CD4-positive, alpha-beta T cell treated with Interleukin-6 at 100 ng/mL for 8 hours (primary cell): ENCODE results near the gene JPT1.

Experiments
- DNase-seq: peaks from one replicate; pipeline ENCODE4 v3.0.0-alpha.2; 2020; ENCODE audit warnings: mixed read lengths, low spot score

Gene JPT1

DNA sequence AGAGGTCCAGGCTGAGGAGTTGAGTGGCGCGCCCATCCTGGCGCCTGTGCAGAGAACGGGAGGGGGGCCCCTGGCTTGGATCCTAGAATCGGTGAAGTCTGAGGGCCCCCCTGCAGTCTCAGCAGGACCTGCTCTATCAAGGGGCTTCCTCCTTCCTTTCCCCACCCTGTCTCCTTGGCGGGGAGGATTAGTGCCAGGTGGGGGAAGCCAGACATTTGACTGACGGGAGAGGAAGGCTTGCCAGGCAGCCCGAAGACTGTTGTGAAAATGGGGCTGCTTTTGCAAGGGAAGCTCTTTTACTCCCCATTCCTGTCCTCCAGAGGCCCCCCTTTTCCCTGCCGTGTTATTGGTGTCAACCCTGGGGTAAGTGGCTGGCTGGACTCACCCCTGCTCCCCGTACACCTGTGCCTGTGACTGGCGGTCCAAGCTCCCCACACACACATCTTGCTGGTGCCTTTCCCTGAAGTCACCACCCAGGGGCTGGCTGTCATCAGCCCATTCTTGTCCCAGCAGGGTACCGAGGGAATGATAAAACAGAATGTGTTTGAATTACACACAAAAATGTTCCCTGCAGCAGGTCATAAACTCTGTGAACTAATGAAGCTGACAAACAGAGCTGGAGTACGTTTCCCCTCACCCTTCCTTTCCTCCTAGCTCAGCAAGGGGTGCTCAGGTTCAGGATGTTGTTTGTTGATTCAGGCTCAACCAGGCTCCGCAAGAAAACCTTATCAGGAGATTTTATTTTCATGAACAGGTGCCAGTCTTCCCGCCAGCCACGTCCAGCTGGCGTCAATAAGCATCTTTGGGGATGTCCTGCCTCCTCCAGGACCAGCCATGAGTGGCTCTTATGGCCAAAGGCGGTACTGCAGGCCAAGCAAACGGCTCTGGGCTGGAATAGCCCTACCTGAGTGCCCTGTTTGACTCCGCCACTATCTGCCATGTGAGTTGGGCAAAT is 48.9 kb downstream of the JPT1 start:
- DNase-seq, result no peak

DNA sequence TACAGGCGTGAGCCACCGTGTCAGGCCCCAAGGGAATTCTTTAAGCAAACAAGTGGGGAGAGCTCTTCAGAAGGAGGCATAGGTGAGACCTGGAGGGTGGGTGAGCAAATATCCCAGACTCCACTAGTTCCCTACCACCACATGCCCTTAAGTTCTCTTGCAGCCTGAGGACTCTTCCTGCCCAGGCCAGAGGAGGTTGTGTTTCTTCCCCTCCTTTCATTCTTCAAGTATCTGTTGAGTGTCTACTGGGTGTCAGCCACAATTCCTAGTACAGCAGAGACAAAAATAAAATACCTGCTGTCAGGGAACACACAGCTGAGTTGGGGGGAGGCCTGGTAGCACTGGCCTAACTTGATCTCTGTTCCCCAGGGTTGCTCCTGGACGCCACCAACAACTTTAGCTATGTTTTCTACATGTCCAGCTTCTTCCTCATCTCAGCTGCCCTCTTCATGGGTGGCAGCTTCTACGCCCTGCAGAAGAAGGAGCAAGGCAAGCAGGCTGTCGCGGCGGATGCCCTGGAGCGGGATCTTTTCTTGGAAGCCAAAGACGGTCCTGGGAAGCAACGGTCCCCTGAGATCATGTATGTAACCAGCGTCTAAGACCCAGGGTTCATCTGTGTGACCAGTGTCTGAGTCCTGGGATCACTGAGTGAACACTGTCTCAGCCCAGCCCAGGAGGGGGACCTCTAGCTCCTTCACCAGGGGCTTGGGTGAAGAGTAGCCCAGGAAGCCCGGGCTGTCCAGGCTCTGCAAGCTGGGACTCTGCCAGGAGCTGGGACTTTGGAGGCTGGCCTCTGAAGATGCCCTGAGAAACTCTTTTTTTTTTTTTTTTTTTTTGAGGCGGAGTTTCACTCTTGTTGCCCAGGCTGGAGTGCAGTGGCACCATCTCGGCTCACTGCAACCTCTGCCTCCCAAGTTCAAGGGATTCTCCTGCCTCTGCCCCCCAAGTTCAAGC is 50.4 kb downstream of the JPT1 start:
- DNase-seq, result no peak

DNA sequence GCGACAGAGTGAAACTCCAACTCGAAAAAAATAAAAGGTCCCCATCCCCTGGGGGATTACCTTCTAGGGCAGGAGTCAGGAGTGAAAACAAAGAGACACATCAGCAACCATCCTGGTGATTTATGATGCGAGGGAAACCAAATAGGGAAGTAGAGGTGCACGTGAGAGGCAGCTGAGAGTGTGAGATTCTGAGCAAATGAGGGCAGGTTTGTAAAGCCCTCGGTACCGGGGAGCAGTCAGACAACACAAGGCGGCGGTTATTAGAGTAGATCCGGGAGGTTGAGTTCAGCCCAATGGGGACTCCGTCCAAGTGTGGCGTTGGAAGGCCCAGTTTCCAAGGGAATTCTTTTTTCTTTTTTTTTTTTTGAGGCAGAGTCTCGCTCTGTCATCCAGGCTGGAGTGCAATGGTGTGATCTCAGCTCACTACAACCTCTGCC is 51.9 kb downstream of the JPT1 start:
- DNase-seq, result no peak

DNA sequence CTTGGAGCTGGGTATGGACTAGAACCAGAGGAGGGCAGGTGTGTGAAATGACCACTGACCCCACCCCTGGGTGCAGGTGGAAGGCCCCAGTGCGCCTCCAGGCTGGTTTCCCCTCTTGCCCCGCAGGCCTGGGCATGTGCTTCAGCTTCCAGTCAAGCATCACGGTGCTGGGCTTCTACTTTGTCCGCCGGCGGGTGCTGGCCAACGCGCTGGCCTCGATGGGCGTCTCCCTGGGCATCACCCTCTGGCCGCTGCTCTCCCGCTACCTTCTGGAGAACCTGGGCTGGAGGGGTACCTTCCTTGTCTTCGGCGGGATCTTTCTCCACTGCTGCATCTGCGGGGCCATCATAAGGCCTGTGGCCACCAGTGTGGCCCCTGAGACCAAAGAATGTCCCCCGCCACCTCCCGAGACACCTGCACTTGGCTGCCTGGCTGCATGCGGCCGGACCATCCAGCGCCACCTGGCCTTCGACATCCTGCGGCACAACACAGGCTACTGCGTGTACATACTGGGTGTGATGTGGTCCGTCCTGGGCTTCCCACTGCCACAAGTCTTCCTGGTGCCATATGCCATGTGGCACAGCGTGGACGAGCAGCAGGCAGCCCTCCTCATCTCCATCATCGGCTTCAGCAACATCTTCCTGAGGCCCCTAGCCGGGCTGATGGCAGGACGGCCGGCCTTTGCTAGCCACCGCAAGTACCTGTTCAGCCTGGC is 54.3 kb downstream of the JPT1 start:
- no peak for DNase-seq

DNA sequence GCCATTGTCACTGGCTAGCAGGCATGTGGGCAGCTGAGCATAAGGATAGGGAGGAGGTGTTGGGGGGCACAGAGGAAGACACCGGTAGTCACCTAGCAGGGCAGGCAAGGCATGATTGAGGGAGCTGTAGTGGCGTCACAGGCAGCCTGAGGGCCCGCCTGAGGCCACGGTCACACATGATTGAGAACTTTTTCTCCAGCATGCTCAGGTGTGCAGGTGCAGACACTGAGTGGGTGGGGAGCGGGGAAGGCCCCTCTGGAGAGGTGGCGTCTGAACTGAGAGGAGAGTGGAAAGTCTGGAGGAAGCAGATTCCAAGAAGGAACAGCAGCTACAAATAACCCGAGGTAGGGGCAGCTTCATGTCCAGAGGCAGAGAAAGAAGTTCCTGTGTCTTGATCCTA is 55.5 kb downstream of the JPT1 start:
- no peak for DNase-seq

DNA sequence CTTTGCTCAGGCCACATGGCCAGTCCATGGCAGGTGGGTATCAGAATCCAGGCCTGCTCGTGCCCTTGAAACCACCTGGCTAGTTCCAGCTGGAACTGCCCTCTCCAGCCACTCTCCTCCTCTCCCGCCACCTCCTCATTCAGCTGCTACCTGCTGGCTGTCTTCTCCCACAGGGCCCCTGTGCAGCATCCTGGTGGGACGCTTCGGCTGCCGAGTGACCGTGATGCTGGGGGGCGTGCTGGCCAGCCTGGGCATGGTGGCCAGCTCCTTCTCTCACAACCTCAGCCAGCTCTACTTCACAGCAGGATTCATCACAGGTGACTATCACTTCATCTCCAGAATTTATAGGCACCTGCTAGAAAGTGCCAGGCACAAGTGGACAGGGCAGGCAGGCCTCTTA is 56.4 kb downstream of the JPT1 start:
- no peak for DNase-seq

DNA sequence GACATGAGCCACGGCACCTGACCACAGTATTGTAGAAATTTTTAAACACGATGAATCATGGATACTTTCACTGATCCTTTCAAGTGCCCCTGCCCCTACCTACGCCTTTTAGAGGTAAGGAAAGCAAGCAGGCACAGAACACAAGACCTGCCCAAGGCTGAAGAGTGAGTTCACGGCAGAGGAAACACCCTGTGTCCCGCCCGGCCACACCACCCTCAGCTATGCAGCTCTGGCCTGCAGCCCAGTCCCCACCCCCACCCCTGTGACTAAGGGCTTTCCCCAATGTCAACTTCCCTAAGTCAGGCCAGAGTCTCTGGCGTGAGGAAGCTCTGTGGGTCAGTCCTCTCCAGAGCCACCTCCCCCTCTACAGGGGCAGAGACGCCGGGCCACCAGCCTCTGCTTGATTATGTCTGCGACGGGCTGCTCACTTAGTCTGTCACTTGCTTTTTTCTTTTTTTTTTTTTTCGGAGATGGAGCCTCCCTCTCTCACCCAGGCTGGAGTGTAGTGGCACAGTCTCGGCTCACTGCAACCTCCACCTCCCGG is 58.2 kb downstream of the JPT1 start:
- DNase-seq, result no peak

DNA sequence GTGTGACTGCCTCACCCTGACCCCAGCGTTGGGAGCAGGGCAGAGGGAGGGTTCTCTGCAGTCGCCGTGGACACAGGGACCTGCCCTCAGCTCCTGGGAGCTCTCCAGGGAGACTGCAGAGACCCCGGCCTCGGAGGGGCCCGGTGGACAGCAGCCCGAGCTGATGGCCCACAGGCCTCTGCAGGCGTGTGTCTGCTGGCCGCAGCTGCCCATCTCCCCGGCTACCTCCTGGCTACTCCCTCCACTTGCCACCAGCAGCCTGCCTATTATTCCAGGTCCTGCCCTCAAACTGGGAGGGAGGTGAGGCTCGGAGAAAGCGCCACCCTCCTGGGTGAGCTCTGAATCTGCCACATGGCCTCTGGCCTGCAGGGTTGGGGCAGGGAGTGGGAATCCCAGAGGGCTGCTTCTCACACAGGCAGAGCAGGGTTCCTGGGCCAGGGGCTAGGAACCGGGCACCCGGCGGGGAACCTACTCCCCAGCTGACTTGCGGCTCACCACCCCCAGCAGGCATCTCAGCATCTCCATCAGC is 59.4 kb downstream of the JPT1 start:
- no peak for DNase-seq

DNA sequence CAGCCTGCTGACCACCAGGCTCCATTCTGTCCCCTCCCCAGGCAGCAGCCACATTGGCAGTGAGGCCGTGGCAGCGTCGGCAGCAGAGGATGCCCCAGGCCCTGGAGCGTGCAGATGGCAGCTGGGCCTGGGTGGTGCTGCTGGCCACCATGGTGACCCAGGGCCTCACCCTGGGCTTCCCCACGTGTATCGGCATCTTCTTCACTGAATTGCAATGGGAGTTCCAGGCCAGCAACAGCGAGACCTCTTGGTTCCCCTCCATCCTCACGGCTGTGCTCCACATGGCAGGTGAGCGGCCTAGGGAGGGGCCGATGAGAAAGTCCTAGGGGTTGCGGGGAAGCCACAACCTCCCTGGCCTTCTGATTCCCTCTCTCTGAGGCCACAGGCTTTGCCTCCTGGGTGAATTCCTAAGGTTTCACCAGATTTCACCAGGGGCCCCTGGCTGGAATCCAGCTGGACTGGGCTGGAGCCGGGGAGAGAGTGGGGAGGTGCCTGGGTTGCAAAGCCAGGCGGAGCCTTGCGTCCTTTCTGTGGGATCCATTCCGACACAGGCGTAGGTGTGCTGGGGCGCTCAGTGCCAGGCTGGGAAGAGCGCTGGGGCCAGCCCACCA is 60.7 kb downstream of the JPT1 start:
- DNase-seq, result no peak

DNA sequence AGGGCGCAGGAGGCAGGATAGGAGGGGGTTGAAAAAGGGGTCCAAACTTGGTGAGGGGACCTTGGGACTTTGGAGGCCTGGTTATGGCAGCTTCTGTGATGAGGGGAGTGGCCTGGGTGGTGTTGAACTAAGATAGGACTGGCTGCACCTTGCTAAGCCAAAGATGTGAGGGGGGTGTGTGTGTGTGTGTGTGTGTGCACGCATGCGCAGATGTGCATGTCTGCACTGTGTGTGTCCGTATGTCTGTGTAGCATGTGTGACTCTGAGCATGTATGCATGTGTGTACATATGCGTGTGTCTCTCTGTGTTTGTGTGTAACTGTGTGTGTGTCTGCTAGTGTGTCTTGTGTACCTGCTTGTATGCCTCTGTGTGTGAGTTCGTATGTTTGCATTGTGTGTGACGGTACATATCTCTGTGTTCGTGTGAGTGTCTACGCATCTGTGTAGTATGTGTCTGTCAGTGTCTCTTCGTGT is 62.4 kb downstream of the JPT1 start:
- no peak for DNase-seq

DNA sequence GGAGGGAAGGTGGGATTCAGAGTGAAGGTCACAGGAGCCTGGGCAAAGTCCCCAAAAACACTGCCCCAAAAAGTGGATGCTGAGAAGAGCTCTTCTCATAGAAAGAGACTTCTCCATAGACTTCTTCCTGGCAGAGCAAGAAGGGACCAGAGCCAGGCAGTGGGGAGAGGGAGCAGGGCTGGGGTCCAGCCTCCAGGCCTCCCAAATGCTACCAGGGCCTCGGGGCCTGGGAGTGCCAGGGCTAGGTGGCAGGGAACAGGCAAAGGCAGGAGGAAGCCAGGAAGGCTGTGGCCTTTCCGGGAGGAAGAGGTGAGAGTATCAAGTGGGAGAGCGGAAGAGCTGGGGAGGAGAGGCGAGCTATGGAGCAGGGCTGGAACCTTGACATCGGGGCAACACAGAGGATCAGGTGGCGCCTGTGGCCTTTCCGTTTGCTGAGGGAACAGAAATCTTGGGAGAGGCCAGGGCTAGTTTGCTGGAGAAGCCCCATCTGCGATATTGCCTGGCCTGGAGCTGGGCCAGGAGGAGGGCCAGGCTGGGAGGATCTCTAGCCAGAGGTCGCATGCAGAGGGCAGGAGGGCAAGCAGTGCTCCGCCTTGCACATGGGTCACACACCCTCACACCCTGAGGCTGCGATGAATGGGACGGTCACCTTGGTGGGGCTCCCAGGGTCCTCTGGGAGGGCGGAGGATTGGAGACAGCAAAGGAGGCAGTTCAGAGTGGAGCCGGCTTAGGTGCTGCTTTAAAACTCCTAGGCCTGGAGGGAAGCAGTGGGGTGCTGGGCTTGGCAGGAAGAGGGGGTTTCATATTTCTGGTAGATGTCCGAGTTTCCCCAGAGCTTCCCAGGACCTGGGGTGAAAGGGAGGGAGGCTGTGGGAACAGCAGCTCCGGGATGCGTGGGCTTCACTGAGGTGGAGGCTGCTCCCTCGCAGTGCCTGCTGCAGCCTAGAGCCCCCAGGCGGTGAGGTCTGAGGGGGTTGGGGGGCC is 63.1 kb downstream of the JPT1 start:
- DNase-seq, result no peak

DNA sequence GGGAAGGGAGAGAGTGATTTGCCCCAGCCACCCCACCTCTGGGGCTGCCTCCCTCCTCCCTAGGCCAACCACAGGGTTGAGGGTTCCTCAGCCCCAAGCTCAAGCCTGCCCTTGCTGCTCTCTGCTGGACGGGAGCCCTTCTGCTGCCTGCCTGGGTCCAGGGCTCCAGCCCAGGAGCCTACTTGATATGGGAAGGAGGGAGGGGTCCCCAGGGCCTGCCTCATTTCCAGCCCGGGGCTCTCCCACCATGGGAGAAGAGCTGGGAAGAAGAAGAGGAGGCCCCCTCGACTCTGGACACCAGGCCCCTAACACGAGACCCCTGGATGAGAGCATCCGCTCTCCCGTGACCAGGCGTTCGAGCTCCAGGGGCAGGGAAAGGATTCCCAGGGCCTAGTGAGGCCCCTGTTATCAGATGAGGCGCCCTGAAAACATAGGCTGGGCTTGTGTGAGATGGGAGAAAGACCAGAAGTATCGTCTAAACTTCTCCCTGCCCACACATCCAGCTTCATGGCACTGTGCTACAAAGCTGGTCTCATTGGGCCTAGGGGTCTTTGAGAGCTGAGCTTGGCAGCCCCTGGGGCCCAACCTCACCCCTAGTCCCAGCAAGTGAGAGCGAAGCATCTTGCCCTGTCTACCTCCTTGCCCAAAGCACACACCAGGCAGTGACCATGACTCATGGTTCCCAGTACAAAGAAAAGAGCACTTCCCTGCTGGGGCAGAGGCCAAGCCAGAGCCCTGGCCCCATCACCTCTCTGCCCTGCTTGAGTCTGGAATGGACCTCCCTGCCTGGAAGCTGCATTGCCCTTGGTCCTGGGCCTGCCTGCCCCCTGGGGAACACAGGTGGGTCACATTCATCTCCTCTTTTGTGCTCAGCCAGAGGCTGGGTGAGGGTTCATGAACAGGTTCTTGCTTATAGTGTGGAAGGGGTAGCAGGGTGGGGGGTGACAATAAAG is 65.6 kb downstream of the JPT1 start:
- DNase-seq, result no peak

DNA sequence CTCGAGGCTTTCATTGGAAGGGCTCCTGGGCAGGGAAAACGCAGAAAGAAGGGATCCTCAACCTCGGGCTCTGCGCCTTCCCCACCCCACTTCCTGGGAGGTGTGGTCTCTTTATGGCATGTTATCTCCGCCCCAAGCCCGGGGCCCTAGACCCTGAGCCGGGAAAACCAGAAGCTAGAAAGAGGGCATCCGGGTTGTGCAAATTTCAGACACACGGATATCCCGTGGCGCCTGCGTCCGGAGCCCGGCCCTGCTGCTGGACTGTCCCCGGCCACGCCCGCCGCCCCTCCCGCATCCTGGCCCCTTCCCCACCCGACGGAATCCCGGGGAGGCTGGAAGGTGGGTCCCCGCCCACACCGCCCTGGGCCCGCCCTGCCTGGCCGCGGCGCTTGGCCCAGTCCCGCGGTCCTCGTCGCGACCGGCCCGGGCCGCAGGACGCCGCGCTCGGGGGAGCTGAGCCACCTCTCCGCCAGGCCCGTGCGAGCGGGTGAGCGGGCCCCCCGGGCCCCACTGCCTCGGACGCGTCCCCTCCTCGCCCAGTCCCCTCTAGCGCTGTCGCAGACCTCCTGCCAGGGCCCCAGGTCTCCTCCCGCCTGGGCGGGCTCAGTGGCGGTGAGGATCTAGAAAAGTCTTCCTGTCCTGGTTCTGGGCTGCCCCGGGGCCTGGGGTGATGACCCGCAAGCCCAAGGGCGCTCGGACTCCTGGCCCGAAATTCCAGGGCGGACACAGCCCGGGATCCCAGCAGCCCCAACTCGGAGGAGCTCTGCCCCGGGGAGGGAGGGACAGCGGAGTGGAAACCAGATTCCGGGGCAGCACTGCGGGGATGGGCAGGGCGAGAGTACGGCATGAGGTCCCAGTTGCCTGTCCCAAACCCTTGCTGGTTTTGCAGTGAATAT is 66.5 kb downstream of the JPT1 start, which contains the start of gene SLC16A5:
SLC16A5 (plus strand) TSS at position 397 of the 896 bp plus-strand sequence. CDS start 5,683 bp downstream, outside the sequence.
- peak; percentile 56 for DNase-seq

DNA sequence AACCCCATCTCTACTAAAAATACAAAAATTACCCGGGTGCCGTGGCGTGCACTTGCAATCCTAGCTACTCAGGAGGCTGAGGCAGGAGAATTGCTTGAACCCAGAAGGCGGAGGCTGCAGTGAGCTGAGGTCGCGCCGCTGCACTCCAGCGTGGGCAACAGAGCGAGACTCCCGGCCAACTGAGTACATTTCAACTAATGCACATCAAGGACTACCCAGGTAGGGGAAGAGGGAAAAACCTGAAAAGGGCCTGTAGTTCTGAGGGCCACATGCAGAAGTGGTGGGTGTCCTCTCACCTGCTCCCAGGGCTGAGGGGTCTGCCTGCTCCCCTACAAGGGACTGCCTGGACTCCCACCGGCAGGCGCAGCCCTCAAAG is 67.1 kb downstream of the JPT1 start:
- no peak for DNase-seq

DNA sequence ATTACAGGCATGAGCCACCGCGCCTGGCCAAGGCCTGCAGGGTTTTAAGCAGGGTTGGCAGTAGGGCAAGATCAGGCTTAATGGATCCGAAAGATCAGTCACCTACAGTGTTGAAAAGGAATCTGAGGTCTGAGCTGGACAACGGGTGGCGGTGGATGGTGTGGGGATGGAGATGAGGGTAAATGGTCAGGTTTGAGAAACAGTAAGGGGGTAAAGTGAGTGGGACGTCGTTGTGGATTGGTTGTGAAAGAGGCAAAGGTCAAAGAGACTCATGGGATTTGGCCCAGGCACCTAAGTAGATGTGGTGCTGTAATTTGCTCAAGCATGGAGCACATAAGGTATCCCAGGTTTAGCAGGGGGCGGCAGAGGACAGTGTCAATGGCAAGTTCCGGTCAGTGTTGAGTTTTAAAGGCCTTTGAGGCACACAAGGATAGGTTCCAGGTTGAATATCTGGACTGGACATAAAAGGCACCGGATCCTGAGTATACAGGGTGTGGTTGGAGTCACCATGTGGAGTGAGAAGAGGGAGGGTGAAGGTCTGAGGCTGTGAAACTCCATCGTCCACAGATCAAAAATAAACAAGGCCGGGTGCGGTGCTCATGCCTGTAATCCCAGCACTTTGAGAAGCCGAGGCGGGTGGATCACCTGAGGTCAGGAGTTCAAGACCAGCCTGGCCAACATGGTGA is 67.7 kb downstream of the JPT1 start:
- no peak for DNase-seq
